Cardiac fibroblast (primary cell): Measurements from ENCODE around the gene USP34.

Experiments used
- DNase-seq, 2 donors: peaks; one replicate each; pipeline versions ENCODE4 v3.0.0 to v3.0.0-alpha.2; 2010; ENCODE audit warnings: low read depth in 2 of 2
- H3K4me3 ChIP-seq, 2 donors: replicated peaks in 1 of 2; 1 replicate in 1 of 2; 2 replicates in 1 of 2; pipeline ENCODE4 v1.5.1; 2011; ENCODE audit warnings: low read depth in 2 of 2, low read length in 2 of 2, mild to moderate bottlenecking in 2 of 2, moderate library complexity in 1 of 2
- TF ChIP-seq, protein P1 (sequence below): IDR thresholded peaks from one replicate; pipeline ENCODE4 v1.5.1; 2011; ENCODE audit warnings: low read depth, mild to moderate bottlenecking, low read length, inconsistent platforms

The USP34 gene

DNA sequence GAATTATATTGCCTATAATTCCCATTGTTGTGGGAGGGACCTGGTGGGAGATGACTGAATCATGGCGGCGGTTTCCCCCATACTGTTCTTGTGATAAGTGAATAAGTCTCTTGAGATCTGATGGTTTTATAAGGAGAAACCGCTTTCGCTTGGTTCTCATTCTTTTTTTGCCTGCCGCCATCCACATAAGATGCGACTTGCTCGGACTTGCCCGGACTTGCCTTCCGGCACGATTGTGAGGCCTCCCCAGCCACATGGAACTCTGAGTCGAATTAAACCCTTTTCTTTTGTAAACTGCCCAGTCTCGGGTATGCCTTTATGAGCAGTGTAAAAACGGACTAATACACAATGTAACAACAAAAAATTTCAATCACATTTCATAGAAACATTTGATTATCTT lies 193.1 kb downstream of the USP34 start:
- TF ChIP-seq, protein P1, sequence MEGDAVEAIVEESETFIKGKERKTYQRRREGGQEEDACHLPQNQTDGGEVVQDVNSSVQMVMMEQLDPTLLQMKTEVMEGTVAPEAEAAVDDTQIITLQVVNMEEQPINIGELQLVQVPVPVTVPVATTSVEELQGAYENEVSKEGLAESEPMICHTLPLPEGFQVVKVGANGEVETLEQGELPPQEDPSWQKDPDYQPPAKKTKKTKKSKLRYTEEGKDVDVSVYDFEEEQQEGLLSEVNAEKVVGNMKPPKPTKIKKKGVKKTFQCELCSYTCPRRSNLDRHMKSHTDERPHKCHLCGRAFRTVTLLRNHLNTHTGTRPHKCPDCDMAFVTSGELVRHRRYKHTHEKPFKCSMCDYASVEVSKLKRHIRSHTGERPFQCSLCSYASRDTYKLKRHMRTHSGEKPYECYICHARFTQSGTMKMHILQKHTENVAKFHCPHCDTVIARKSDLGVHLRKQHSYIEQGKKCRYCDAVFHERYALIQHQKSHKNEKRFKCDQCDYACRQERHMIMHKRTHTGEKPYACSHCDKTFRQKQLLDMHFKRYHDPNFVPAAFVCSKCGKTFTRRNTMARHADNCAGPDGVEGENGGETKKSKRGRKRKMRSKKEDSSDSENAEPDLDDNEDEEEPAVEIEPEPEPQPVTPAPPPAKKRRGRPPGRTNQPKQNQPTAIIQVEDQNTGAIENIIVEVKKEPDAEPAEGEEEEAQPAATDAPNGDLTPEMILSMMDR: no peak
- DNase-seq: no peak
- H3K4me3 ChIP-seq: no peak overlapping the region

DNA sequence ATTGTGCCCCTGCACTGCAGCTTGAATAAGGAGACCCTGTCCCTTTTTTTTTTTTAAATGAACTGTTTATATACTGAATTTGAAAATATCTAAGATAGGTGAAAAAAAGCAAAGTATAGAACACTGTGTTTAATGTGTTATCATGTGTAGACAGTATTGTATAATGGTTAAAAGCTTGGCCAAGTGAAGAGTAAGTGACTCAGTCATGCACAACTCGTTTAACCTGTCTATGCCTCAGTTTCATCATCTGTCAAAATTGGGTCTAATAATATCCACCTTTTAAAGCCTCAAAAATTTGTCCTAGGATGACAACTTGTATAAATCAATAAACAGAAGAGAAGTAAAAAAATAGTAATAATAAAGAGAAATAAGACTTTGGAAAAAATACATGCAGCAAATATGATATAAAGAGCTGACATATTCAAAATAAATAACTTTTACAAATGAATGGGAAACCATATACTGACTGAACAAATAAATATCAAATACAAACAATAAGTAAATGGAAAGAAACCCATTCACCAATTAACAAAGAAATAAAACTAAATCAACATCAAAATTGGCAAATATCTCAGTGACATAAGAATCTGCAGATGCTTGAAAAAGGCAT lies 195.2 kb downstream of the USP34 start:
- no peak for DNase-seq
- no peak overlapping the region for H3K4me3 ChIP-seq
- TF ChIP-seq, protein P1: no peak

DNA sequence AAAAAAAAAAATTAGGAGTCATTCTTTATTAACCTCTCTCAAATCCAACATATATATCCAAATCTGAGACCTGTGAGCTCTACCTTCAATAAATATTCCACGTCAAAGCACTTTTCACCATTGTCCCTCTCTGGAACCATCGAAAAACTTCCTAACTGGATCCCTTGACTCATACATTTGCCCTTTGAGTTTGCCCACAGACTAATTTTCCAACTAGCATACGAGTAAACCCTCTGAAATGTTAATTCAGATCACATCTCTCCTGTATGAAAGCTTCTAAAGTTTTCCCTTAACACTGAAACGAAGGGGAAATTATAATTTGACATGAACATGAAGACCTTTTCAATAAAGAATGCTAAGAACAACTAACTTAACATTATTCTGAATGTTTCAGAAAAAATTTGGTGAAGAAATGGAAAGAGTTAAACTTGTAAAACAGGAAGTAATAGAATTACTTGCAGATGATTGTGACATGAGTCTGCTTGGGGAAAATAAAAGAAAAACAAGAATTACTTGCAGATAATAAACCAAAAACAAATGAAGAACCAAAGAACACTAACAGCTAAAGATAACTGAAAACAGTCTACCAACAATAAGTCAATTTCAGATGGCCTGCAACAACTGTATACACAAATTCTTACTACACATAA lies 198.3 kb downstream of the USP34 start:
- TF ChIP-seq, protein P1: no peak
- peak in 1 of 2 donors; percentile 55 for DNase-seq
- no peak overlapping the region for H3K4me3 ChIP-seq

DNA sequence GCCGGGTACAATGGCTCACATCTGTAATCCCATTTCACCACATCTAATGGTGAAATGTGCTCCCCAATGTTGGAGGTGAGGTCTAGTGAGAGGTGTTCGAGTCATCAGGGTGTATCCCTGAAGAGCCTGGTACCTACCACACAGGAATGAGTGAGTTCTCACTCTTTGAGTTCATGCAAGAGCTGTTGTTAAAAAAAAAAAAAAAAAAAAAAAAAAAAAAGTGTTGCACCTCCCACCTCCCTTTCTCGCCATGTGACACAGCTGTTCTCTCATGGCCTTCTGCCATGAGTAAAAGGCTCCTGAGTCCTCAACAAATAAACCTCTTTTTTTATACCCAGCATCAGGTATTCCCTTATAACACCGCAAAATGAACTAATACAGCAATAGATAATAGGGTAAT lies 202.6 kb downstream of the USP34 start:
- DNase-seq: no peak
- TF ChIP-seq, protein P1: no peak
- no peak overlapping the region for H3K4me3 ChIP-seq

DNA sequence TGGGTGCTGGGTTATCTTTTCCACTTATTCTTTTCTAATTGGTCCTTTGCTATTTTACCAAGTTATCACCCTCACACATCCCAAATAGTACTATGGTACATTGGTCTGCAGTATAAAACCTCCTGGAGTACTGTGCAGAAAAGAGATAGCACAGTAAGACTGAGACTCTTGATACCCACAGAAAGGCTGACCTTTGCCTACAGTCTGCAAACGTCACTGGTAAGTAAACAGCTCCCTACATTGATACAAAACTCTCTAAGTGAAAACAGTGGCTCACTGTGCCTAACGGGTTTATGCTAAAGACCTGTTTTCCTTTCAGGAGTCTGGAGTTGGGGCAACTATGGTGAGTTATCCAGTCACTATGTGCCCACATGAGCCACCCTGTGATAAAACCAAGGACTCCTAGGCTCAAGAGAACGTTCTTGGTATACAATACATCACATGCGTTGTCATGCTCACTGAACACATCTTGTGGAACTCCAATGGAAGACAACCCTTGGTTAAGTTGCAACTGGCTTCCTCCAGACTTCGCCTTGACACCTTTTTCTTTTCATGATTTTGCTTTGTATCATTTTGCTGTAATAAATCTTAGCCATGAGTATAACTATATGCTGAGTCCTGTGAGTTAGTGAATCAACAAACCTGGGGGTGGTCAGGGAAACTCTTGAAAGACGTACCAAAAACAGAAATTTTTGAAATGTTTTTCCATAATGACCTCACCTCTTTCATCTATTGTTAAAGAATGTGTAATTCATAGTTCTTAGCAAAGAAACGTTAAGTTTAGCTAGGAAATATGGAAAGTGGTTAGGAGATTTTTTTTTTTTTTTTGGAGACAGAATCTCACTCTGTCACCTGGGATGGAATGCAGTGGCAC lies 204.0 kb downstream of the USP34 start:
- peak in 1 of 2 donors; percentile 53 for DNase-seq
- TF ChIP-seq, protein P1: no peak
- H3K4me3 ChIP-seq: no peak overlapping the region

DNA sequence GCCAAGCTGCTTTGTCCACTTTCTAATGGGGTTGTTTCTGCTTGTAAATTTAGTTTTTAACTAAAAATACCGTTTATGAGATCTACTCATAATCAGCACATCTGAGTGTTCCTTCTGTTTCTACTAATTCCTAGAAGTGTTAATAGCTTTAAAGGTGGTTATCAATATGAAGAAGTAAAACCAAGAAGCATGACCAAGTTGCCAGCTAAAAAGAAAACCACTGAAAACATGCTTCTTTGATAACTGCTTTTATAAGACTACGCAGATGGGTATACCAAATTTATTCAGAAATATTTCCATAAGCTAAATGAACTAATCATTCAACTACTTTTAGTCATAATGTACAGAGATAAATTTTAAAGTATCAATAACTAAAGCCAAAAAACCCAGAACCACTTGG lies 207.1 kb downstream of the USP34 start:
- no peak for DNase-seq

More for the DNA sequence above, 207.1 kb downstream of the USP34 start:
- no peak overlapping the region for H3K4me3 ChIP-seq
- TF ChIP-seq, protein P1: no peak
